PC-9 (cell line): ENCODE results near the gene C6orf141. TPM values are rescaled to one million over a fixed set of nuclear protein-coding genes. Genes with fewer than 3 reads are reported as not detected.

Experiments used
- BruUV-seq: library from RNA; stranded (reverse); fragments of 400-500 nt; replicated peaks from 2 replicates; lab custom pipeline; 2021; lab: Mats Ljungman, UMichigan
- CTCF ChIA-PET: fragments of 300-600 bp; sonication (Branson Sonifier 250); formaldehyde crosslinking; loops from one replicate; lab custom pipeline; 2022; ENCODE audit warnings: antibody characterized with exemption; lab: Charles Lee
- POLR2A ChIA-PET: fragments of 300-600 bp; sonication (Branson Sonifier 250); formaldehyde crosslinking; loops from one replicate; lab custom pipeline; 2022; ENCODE audit warnings: antibody characterized with exemption; ENCODE audit not compliant: unreplicated experiment; lab: Charles Lee
- DNase-seq, 2 experiments: peaks; one replicate each; pipeline versions ENCODE4 v3.0.0 to v3.0.0-alpha.2; 2015 to 2022; ENCODE audit warnings: mixed read lengths in 1 of 2
- H2AFZ ChIP-seq: fragments of 200-600 bp; sonication (generic); 2 replicates; pipeline ENCODE4 v1.8.1; 2017; ENCODE audit warnings: antibody characterized with exemption
- H3F3A ChIP-seq: fragments of 200-600 bp; sonication (generic); 2 replicates; pipeline ENCODE4 v1.8.1; 2017; ENCODE audit warnings: antibody characterized with exemption, mild to moderate bottlenecking, low read depth; ENCODE audit not compliant: insufficient read depth
- H3K27ac ChIP-seq: fragments of 200-600 bp; sonication (generic); 2 replicates; pipeline ENCODE4 v1.6.1; 2016; ENCODE audit warnings: mixed run types
- H3K27me3 ChIP-seq: fragments of 200-600 bp; sonication (generic); 2 replicates; pipeline ENCODE4 v1.6.1; 2016; ENCODE audit warnings: low read depth, mixed run types; ENCODE audit not compliant: insufficient read depth
- H3K36me3 ChIP-seq: fragments of 200-600 bp; sonication (generic); 2 replicates; pipeline ENCODE4 v1.6.1; 2016; ENCODE audit warnings: low read depth, mixed run types
- H3K4me1 ChIP-seq: fragments of 200-600 bp; sonication (generic); replicated peaks from 2 replicates; pipeline ENCODE4 v1.6.1; 2016; ENCODE audit warnings: mixed run types; ENCODE audit not compliant: insufficient read depth
- H3K4me2 ChIP-seq: fragments of 200-600 bp; sonication (generic); 2 replicates; pipeline ENCODE4 v1.6.1; 2017; ENCODE audit warnings: mixed run types
- H3K4me3 ChIP-seq: fragments of 200-600 bp; sonication (generic); 2 replicates; pipeline ENCODE4 v1.6.1; 2016; ENCODE audit warnings: mixed run types
- H3K79me2 ChIP-seq: fragments of 200-600 bp; sonication (generic); 2 replicates; pipeline ENCODE4 v1.6.1; 2017; ENCODE audit warnings: low read depth, mixed run types
- H3K9me2 ChIP-seq: fragments of 200-600 bp; sonication (generic); 2 replicates; pipeline ENCODE4 v1.8.1; 2017; ENCODE audit warnings: mild to moderate bottlenecking; ENCODE audit not compliant: insufficient read depth
- H3K9me3 ChIP-seq: fragments of 200-600 bp; sonication (generic); 2 replicates; pipeline ENCODE4 v1.8.1; 2016; ENCODE audit warnings: low read depth; ENCODE audit not compliant: insufficient read depth
- H4K20me1 ChIP-seq: fragments of 200-600 bp; sonication (generic); 2 replicates; pipeline ENCODE4 v1.8.1; 2017; ENCODE audit not compliant: insufficient read depth
- EZH2 ChIP-seq: fragments of 200-600 bp; sonication (generic); IDR thresholded peaks from 2 replicates; pipeline ENCODE4 v1.8.0; 2017; ENCODE audit warnings: antibody characterized with exemption, low read depth
- intact Hi-C: fragments of 100-400 bp; cut with micrococcal nuclease; formaldehyde crosslinking; loops from one replicate; pipeline ENCODE4 v1.10.0; 2022; ENCODE audit not compliant: unreplicated experiment
- total RNA-seq: library from RNA; stranded (reverse); gene quantifications from 2 replicates; pipeline ENCODE4 v1.2.3, GENCODE V29; 2021
- TF ChIP-seq, protein P1 (sequence below): fragments of 200-600 bp; sonication (generic); conservative IDR thresholded peaks from 2 replicates; pipeline ENCODE4 v1.6.1; 2017; ENCODE audit warnings: mixed run types, antibody characterized with exemption, mild to moderate bottlenecking, moderate library complexity

C6orf141 gene
- total RNA-seq, 1 experiment from 2014 or later, result 21.9 TPM

- no TSS peak for BruUV-seq
- no peak for DNase-seq
- Histone ChIP-seq H3K27ac (no peak overlapping the region), H3K4me2 (no peak overlapping the region), H3K9me3 (peaks cover 5% of the 10 kb centered on the region; the same call in 1 of the 2 replicates), H4K20me1 (no peaks in the 10 kb centered on the region), H3K36me3 (no peaks in the 10 kb centered on the region), H3K27me3 (no peaks in the 10 kb centered on the region), H3F3A (peaks cover 24% of the 10 kb centered on the region), H3K9me2 (no peaks in the 10 kb centered on the region), H2AFZ (no peak overlapping the region), H3K79me2 (no peaks in the 10 kb centered on the region), H3K4me3 (no peak overlapping the region), H3K4me1 (peaks cover 25% of the 10 kb centered on the region)
- POLR2A ChIA-PET, result interaction anchor here (0.6 kb wide), 1 partner anchor 1987 kb away, joined by 3 read pairs; no protein-coding TSS in a partner anchor
- CTCF ChIA-PET, result no interaction called here
- TF ChIP-seq EZH2, result no peak
- TF ChIP-seq, protein P1, sequence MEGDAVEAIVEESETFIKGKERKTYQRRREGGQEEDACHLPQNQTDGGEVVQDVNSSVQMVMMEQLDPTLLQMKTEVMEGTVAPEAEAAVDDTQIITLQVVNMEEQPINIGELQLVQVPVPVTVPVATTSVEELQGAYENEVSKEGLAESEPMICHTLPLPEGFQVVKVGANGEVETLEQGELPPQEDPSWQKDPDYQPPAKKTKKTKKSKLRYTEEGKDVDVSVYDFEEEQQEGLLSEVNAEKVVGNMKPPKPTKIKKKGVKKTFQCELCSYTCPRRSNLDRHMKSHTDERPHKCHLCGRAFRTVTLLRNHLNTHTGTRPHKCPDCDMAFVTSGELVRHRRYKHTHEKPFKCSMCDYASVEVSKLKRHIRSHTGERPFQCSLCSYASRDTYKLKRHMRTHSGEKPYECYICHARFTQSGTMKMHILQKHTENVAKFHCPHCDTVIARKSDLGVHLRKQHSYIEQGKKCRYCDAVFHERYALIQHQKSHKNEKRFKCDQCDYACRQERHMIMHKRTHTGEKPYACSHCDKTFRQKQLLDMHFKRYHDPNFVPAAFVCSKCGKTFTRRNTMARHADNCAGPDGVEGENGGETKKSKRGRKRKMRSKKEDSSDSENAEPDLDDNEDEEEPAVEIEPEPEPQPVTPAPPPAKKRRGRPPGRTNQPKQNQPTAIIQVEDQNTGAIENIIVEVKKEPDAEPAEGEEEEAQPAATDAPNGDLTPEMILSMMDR, result no peak
- intact Hi-C loops, result no loop called here
Observed at GRCh38 chr6:49543087-49543858, 7.2 kb upstream of the C6orf141 start.

DNA sequence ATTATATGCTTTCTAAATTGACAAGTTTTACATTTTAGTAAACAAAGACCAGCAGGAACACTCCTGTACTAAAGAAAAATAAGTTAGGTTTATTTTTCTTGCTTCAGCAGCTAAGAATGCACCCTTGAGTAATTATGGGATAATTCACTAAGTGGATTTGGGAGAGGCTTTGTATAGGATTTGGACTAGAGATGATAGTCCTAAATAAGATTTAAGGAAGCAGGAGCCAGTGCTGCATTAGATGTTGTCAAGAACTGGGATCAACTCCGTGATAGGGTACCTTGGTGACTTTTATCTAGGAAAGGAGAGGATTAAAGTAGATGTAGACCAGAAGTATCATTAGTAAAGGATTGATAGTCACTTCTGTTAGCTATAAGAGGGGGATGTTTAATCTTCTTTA lies 4.1 kb upstream of the C6orf141 start:
- peaks cover 8% of the 10 kb centered on the region for H3K79me2 ChIP-seq
- TF ChIP-seq, protein P1, result no peak
- TF ChIP-seq EZH2, result no peak
- CTCF ChIA-PET, result no interaction called here
- no peak overlapping the region for H3K27ac ChIP-seq
- H3K4me2 ChIP-seq, result no peak overlapping the region
- peaks cover 17% of the 10 kb centered on the region for H3K4me1 ChIP-seq
- POLR2A ChIA-PET, result no interaction called here
- DNase-seq, result no peak
- H3F3A ChIP-seq, result peaks cover 16% of the 10 kb centered on the region
- no peaks in the 10 kb centered on the region for H3K36me3 ChIP-seq
- intact Hi-C loops, result no loop called here
- H2AFZ ChIP-seq, result no peak overlapping the region
- H4K20me1 ChIP-seq, result no peaks in the 10 kb centered on the region
- no peaks in the 10 kb centered on the region for H3K9me2 ChIP-seq
- H3K9me3 ChIP-seq, result peaks cover 2% of the 10 kb centered on the region; the same call in 1 of the 2 replicates
- no peaks in the 10 kb centered on the region for H3K27me3 ChIP-seq
- H3K4me3 ChIP-seq, result no peak overlapping the region
- no TSS peak for BruUV-seq

GRCh38 chr6:49548613-49549304 lies 1.7 kb upstream of the C6orf141 start:
- H3K9me2 ChIP-seq, result no peaks in the 10 kb centered on the region
- no peak overlapping the region for H3K27ac ChIP-seq
- intact Hi-C loops, result no loop called here
- no peak overlapping the region for H3K4me2 ChIP-seq
- DNase-seq, result no peak
- no peaks in the 10 kb centered on the region for H3K27me3 ChIP-seq
- no peaks in the 10 kb centered on the region for H3K36me3 ChIP-seq
- POLR2A ChIA-PET, result no interaction called here
- no TSS peak for BruUV-seq
- CTCF ChIA-PET, result no interaction called here
- H3F3A ChIP-seq, result peaks cover 23% of the 10 kb centered on the region
- no peak overlapping the region for H3K4me3 ChIP-seq
- no peaks in the 10 kb centered on the region; the same call in 1 of the 2 replicates for H3K9me3 ChIP-seq
- TF ChIP-seq, protein P1, result no peak
- TF ChIP-seq EZH2, result no peak
- H2AFZ ChIP-seq, result no peak overlapping the region
- H4K20me1 ChIP-seq, result no peaks in the 10 kb centered on the region
- H3K4me1 ChIP-seq, result peaks cover 26% of the 10 kb centered on the region
- H3K79me2 ChIP-seq, result peaks cover 26% of the 10 kb centered on the region
